K562 (cell line): ENCODE results near the gene PLD5.

Experiments used
- BHLHE40 ChIP-seq: IDR thresholded peaks from 2 replicates; pipeline ENCODE4 v1.6.1; 2011; ENCODE audit warnings: low read length, improper control_type of control experiment
- BMI1 ChIP-seq: fragments of 150-350 bp; IDR thresholded peaks from 2 replicates; pipeline ENCODE4 v1.6.1; 2014; ENCODE audit warnings: low read length
- CHCHD3 ChIP-seq: fragments of 250-450 bp; sonication (Bioruptor Pico); IDR thresholded peaks from 2 replicates; pipeline ENCODE4 v2.1.2; 2022; ENCODE audit warnings: mild to moderate bottlenecking
- FOXP1 ChIP-seq: sonication (generic); formaldehyde crosslinking; IDR thresholded peaks from 2 replicates; pipeline ENCODE4 v1.8.0; 2022; ENCODE audit warnings: mild to moderate bottlenecking, missing genetic modification reagents
- HNRNPH1 ChIP-seq: fragments of 200-400 bp; formaldehyde crosslinking; optimal IDR thresholded peaks from 2 replicates; pipeline ENCODE3; 2017; ENCODE audit warnings: low read depth, mild to moderate bottlenecking, low read length, moderate library complexity
- TARDBP ChIP-seq: fragments of 450-650 bp; IDR thresholded peaks from 2 replicates; pipeline ENCODE4 v1.6.1; 2016
- U2AF1 ChIP-seq: fragments of 200-400 bp; formaldehyde crosslinking; optimal IDR thresholded peaks from 2 replicates; pipeline ENCODE3; 2017; ENCODE audit warnings: mild to moderate bottlenecking, low read depth, low read length, moderate library complexity
- TF ChIP-seq, protein P1 (sequence below), 3 experiments: IDR thresholded peaks in 2 of 3; conservative IDR thresholded peaks in 1 of 3; 2 replicates each; pipeline ENCODE4 v1.5.1; 2011 to 2012; ENCODE audit warnings: low read length in 3 of 3, mild to moderate bottlenecking in 3 of 3, control low read depth in 2 of 3, improper control_type of control experiment in 1 of 3, inconsistent platforms in 1 of 3, low read depth in 1 of 3, mixed read lengths in 1 of 3, moderate library complexity in 1 of 3; ENCODE audit not compliant: insufficient read depth in 2 of 3
- TF ChIP-seq, protein P2 (sequence below): fragments of 250-450 bp; sonication (Bioruptor Pico); IDR thresholded peaks from 2 replicates; pipeline ENCODE4 v1.5.0; 2021

DNA sequence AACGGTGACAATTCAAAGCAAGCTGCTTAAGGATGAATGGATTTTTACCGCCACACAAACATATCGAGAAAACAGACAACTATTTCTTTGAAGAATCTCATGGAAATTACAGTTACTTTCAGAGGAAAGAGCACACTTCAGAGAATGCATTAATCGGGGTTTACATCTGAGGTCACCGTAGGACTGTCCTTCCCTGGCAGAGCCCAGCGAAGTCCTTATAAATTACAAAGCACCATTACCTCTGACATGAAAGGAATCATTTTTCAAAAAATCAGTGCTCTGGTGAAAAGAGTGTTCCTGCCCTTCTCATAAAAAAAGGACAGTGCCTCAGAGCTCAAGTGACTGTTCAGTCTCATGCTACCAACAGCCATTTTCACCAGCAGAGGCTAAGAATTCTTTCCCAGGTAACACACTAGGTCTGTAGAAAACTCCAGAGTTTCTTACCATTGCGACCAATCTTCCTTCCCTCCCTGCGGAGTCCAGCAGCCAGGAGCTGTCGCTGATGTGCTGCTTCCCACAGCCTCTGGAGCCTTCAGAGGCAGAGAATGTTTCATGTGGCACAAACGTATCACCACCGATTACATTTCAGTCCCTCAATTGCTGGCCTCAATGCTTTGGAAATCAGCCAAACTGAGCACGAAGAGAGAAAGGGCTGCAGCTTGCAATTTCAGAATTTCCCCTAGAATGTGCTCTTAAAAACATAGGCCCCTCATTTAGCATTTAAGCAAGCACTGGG lies 75.4 kb downstream of the PLD5 start:
- TF ChIP-seq FOXP1 (CRISPR knock-in tag) (no peak), HNRNPH1 (no peak), BMI1 (no peak), BHLHE40 (no peak), CHCHD3 (no peak), TARDBP (no peak), U2AF1 (no peak)
- TF ChIP-seq, protein P1, sequence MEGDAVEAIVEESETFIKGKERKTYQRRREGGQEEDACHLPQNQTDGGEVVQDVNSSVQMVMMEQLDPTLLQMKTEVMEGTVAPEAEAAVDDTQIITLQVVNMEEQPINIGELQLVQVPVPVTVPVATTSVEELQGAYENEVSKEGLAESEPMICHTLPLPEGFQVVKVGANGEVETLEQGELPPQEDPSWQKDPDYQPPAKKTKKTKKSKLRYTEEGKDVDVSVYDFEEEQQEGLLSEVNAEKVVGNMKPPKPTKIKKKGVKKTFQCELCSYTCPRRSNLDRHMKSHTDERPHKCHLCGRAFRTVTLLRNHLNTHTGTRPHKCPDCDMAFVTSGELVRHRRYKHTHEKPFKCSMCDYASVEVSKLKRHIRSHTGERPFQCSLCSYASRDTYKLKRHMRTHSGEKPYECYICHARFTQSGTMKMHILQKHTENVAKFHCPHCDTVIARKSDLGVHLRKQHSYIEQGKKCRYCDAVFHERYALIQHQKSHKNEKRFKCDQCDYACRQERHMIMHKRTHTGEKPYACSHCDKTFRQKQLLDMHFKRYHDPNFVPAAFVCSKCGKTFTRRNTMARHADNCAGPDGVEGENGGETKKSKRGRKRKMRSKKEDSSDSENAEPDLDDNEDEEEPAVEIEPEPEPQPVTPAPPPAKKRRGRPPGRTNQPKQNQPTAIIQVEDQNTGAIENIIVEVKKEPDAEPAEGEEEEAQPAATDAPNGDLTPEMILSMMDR (IDR thresholded peaks at IDR 0.05 in 2 of 3, conservative IDR thresholded peaks at IDR 0.05 in 1 of 3; ENCODE audit: insufficient read depth in 2 of 3, low read depth in 1 of 3, low read length in 3 of 3): no peak
- TF ChIP-seq, protein P2, sequence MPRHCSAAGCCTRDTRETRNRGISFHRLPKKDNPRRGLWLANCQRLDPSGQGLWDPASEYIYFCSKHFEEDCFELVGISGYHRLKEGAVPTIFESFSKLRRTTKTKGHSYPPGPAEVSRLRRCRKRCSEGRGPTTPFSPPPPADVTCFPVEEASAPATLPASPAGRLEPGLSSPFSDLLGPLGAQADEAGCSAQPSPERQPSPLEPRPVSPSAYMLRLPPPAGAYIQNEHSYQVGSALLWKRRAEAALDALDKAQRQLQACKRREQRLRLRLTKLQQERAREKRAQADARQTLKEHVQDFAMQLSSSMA (CRISPR knock-in tag): no peak
